LNCaP clone FGC (cell line): ENCODE measurements around the gene PTPRT.

Experiments
- DNase-seq: peaks from one replicate; pipeline ENCODE4 v3.0.0-alpha.2; 2011; ENCODE audit warnings: low read depth
- H3K4me3 ChIP-seq: 2 replicates; pipeline ENCODE4 v1.5.1; 2011; ENCODE audit warnings: mild to moderate bottlenecking, low read depth, low read length, control low read depth
- TF ChIP-seq, protein P1 (sequence below): IDR thresholded peaks from 2 replicates; pipeline ENCODE4 v1.5.1; 2012; ENCODE audit warnings: mild to moderate bottlenecking; ENCODE audit not compliant: control insufficient read depth, insufficient read depth; ENCODE audit errors: extremely low read depth

The PTPRT gene

DNA sequence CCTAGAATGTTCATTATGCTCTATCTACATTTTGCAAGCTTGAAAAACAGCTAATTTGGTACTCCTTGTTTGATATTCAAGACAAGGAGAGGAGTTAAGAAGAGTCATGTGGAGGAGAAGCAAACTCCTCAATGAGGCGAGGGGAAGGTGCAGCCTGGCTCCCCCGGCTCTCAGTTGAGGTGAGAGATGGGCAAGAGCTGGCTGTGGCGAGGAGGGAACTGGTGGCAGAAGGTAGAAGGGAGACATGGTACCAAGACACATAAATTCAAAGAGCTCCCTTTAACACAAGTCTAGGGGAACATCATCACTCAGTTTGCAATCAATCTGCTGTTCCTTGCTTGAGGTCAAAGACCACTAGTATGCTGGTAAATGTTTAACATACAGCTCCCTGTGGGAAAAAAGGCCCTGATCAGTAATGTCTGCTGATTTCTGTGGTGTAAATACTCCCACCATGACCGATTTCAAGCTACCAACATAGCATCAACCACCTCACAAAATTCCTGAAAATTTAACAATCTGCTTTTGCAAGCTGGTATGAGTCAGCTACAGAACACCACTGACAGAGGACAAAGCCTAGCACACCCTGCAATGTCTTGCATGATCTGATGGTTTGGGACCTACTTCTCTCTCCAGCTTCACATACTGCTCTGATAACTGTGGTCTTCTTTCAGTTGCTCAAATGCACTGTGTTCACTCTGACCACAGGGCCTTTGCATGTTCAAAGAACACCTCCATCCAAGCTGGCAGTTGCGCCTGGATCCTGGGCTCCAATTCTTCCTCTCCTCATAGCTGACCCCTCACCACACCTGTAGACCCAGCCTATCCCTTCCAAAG is 1055.2 kb downstream of the PTPRT start:
- TF ChIP-seq, protein P1, sequence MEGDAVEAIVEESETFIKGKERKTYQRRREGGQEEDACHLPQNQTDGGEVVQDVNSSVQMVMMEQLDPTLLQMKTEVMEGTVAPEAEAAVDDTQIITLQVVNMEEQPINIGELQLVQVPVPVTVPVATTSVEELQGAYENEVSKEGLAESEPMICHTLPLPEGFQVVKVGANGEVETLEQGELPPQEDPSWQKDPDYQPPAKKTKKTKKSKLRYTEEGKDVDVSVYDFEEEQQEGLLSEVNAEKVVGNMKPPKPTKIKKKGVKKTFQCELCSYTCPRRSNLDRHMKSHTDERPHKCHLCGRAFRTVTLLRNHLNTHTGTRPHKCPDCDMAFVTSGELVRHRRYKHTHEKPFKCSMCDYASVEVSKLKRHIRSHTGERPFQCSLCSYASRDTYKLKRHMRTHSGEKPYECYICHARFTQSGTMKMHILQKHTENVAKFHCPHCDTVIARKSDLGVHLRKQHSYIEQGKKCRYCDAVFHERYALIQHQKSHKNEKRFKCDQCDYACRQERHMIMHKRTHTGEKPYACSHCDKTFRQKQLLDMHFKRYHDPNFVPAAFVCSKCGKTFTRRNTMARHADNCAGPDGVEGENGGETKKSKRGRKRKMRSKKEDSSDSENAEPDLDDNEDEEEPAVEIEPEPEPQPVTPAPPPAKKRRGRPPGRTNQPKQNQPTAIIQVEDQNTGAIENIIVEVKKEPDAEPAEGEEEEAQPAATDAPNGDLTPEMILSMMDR: no peak
- DNase-seq: no peak
- no peak overlapping the region for H3K4me3 ChIP-seq

DNA sequence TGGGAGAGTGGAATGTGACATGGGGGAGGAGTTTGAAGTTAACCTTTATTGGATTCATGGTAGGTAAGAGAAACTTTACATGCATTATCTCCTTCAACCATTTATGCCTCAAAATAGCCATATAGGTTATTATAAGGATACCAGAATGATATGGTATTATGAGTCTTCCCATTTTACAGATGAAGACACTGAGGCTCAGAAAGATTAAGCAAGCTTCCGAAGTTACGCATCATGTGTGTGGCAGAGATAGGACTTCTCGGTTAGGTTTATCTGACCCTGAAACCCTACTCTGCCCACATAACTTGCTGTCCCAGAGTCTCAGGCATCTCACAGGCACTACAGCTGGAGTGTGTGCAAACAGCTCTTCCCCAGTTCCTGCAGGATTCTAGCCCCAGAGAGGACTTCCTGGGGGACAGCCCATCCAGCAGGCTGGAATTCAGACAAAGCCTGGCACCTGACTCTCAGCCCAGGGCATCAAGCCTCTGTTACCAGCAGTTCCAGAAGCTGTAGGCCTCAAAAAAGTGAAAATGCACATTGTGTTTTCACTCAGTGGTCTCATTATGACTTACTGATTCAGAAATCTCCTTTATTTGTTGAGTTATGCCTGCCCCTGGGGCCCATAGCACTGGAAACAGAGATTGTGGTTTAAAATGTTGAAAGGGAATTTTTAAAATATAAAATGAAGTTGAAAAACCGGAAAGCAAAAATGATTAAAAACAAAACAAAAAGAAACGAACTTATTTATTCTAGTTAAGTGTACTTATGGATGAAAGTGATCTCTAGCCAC is 1058.7 kb downstream of the PTPRT start:
- H3K4me3 ChIP-seq: no peak overlapping the region
- TF ChIP-seq, protein P1: no peak
- no peak for DNase-seq

DNA sequence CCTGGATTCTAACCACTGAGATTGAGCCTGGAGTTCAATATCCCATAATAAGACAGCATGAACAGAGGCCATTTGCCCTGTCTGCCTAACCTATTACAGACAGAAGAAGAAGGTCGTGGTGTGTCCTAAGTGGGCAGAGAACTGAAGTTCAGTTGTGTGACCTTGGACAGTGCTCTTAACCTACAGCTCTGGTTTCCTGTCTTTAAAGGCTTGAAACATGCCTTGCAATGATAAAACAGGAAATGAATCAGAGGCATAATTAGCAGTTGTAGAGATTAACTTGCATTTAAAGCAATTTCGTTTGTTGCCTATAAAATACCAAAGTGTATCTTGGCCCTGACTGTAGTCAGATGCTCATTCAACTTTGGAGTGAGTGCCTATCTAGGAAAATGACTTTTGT is 1064.3 kb downstream of the PTPRT start:
- TF ChIP-seq, protein P1: no peak
- no peak for DNase-seq
- no peak overlapping the region for H3K4me3 ChIP-seq

DNA sequence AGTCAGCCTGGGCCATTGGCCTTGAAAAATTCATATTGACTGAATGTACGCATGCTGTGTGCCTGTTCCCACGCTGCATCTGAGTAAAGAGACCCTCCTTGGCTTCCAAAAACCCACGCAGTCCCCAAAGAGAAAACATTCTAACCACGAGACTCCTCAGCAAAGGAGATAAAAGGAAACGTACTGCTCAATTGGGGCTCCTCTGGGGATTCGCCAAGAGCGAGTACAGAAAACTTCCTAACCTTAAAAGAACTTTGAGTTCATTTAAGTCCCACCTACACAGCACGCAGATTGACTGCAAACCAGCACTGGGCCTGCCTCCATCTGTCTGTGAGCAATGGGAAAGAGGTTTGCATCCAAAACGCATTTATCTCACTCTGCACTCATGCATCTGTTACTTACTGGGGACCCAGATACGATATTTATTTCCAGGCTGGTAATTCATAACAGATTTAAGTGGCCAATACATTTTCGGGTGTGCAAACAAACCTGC is 1065.7 kb downstream of the PTPRT start:
- TF ChIP-seq, protein P1: no peak
- DNase-seq: no peak
- no peak overlapping the region for H3K4me3 ChIP-seq

DNA sequence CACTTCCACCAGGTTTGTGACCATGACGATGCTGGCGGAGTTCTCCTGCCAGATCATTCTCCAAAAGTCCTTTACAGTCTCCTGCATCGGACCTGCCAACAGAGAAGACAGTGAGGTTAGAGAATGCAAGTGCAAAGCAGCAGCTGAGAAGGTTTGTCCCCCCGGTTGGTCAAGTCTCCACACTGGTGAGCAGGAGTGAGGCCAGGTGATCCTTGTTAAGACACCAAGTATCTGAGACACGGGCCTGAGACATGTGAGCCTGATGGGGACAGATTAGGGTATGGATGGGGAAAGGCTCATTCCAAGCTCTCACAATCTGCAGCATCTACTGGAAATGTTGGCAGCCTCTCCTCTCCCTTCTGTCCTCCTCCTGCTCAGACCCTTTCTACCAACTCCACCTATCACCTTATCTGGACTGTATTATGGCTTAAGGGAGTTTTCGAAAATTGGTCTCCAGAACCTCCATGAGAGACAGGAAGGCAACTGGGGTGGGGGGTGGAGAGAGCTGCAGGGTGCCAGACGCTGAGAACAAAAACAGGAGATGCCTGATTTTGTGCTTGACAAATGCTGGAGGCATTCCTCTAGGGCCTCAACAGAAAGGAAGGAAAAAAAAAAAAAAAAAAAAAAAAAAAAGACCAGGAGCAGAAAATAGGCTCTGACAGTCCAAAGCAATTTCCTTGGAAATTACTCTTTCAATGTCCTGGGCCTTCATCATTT is 1071.1 kb downstream of the PTPRT start:
- TF ChIP-seq, protein P1: no peak
- no peak for DNase-seq
- no peak overlapping the region for H3K4me3 ChIP-seq

DNA sequence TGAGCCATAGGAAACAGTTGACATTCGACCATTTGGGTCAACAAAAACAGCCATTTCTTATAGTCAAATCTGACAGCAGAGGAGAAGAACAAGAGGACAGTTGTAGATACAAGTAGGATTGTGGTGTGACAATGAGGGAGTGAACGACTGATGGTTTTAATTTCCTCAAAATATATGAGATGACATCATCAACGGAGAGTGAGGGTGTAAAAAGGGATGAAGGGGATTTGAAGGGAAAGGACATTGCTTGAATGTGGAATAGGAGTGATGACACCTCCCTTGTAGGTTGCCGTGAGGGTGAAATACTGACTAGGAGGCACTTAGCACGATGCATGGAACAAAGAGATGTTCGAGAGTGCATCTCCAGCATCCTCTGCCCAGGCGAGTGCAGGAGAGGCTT is 1071.7 kb downstream of the PTPRT start:
- DNase-seq: no peak
- TF ChIP-seq, protein P1: no peak
- no peak overlapping the region for H3K4me3 ChIP-seq
